A172 (cell line): ENCODE data around the gene DMRT1. TPM values are rescaled to one million over a fixed set of nuclear protein-coding genes. Genes with fewer than 3 reads are reported as not detected.

Experiments
- DNase-seq: peaks from one replicate; pipeline ENCODE4 v3.0.0-alpha.2; 2015; ENCODE audit warnings: low spot score
- total RNA-seq: library from RNA; depleted of rRNA; stranded (reverse); fragments of >200 nt; shearing (Covaris generic); gene quantifications from 2 replicates; pipeline ENCODE4 v1.2.3, GENCODE V29; 2014; rRNA removed

Gene DMRT1
- total RNA-seq = 0.46 and 0.78 TPM in 2 replicates

GRCh38 chr9:841371-842209 lies at the start of gene DMRT1:
Gene DMRT1, plus strand, starts transcription at chr9:841697. Its CDS starts 142 bp downstream, at chr9:841839.
- DNase-seq = no peak

DNA sequence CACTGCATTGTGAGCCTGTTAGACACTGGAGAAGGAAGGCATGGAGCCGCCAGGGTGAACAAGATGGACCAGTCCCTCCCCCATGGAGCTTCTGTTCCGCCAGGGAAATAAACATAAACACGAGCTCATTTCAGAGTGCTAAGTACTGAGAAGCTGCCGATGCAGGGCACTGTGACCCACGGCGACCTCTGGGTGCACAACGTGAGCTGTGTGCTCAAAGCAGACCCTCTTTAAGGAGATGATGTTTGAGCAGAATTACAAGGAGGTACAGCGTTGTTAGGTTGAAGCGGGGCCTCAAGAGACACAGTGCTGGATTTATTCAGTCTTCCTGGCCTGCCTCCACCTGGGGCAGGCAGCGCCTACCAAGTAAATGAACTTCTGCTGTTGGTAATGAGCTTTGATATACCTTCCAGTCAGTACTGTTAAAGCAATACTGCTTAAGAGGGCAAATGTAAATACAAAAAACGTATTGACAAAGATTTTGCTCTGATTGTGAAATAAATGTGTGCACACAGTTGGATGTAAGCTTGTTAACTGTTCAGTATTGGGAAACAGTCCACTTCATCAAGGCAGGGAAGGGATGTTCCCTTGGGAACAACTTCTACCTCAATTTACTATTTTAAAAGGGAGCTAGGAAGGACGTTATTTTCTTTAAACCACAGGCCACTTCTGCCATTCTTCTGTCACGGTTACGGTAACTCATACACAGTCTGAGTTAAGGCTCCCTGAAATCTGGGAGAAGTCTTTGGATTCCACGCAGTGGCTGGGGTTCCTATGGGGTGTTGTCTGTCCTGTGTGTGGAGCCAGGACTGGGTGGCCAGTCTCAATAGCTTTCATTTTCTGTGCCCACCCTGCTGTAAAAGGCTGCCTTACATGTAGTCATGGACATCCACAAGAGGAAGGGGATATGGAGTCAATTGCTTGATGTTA lies 48.9 kb upstream of the DMRT1 start:
- no peak for DNase-seq

DNA sequence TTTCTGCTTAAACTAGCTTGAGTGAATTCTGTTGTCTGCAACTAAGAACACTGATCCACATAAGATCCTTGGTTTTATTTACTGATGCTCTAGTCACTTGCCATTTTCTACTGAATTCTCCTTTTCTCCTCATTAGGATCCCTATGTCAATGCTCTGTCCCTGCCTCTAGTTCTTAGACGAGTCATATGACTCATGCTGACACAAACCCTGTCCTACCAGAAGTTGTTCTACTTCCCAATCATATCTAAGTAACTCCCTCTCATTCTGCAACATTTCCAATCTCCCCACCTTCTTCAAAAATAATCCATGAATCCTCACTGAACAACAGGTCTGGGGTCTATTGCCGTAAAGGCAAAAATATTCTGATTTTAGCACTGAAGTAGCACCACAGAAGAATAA lies 47.1 kb upstream of the DMRT1 start:
- DNase-seq = no peak

GRCh38 chr9:795869-796268 lies 45.6 kb upstream of the DMRT1 start:
- DNase-seq = no peak

DNA sequence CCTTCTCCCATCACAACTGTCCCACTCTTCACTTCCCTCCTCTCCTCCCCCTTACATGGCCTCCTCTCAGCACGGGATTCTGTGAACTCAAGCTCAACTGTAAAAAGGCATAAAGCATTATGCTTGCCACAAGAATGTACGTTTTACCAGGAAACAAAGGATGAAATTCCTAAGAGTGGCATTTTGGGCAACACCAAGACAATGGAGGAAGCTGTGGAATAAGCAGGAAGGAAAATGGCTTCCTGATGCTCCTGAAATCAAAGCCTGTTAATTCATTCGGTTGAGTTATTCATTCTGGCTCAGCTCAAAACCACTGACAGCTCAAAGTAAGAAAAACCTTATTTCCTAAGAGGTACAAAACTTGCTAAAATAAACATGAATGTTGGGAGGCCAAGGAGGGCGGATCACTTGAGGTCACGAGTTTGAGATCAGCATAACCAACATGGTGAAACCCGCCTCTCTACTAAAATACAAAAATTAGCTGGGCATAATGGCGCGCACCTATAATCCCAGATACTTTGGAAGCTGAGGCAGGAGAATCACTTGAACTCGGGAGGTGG lies 40.8 kb upstream of the DMRT1 start:
- peak; percentile 35 for DNase-seq

DNA sequence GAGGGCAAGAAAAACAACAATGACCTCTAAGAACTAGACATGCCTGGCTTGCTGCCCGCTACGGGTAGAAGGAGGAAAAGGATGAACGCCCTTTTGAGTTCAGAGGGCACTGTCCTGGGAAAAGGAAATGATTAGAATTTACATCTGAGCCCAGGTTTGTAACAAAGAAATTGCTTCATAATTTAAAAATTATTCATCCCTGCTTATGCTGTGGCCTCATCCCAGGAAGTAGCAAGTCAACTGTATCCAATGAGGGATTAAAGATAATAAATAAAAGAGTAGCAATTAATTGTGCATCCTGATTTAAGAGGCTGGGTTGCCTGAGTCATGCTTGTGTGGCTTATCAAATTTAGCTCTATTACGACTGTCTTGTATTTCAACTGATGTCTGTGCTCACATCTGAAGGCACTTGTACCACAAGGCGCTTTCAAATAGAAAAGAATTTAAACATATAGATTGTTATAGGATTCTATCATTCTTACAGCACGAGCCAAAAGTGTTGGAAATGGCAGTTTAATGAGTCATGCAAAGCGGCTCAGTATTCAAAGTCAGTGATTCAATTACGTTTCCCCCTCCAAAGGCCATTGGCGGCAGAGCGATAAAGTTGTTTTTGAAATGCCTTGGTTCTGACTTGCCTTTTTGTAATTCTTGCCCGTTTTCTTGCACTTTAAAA lies 40.0 kb upstream of the DMRT1 start:
- peak; percentile 77 for DNase-seq

- DNase-seq = peak; percentile 35
Observed at GRCh38 chr9:804026-804425, 37.5 kb upstream of the DMRT1 start.

- DNase-seq = peak; percentile 27
Observed at GRCh38 chr9:805151-805550, 36.3 kb upstream of the DMRT1 start.

DNA sequence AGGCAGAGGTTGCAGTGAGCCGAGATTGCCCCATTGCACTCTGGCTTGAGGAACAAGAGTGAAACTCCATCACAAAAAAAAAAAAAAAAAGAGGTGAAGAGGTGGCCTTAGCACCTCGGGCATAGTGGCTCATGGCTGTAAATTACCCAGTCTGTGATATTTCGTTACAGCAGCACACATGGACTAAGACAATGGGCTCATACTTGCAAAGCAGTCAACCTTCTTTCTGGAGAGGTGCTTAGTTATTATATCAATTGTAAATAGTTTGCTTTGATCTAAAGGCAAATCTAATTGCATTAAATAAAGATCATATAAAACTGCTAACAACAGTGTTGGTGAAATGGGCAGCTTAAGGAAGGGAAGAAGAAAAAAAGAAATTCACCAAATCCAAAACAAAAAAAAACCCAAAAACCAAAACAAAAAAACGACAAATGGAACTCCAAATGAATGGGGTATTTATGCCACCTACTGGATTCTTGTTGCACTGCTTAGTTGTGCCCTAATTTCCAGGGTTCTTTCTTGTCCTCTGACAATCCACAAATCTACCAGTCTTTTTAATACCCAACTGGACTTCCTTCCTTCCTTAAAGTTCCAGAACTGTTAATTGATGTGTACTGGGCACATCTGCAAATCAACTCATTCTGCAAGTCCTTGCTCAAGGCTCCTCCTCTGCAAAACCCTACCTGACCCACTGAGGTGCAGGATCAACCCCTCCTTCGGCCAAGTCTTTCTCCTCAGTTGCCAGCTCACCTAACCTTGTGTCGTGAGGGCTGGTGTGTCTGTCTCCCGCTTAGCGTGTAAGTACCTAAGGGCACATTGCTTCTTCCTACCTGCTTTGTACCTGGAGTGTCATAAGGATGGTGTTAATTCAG lies 35.0 kb upstream of the DMRT1 start:
- peak; percentile 49 for DNase-seq

GRCh38 chr9:811106-811531 lies 30.4 kb upstream of the DMRT1 start:
- DNase-seq = peak; percentile 69

- no peak for DNase-seq
Observed at GRCh38 chr9:818958-819357, 22.5 kb upstream of the DMRT1 start.

GRCh38 chr9:826500-827280 lies 14.8 kb upstream of the DMRT1 start:
- DNase-seq = no peak

GRCh38 chr9:840343-840742 lies 1.2 kb upstream of the DMRT1 start:
- DNase-seq = no peak

DNA sequence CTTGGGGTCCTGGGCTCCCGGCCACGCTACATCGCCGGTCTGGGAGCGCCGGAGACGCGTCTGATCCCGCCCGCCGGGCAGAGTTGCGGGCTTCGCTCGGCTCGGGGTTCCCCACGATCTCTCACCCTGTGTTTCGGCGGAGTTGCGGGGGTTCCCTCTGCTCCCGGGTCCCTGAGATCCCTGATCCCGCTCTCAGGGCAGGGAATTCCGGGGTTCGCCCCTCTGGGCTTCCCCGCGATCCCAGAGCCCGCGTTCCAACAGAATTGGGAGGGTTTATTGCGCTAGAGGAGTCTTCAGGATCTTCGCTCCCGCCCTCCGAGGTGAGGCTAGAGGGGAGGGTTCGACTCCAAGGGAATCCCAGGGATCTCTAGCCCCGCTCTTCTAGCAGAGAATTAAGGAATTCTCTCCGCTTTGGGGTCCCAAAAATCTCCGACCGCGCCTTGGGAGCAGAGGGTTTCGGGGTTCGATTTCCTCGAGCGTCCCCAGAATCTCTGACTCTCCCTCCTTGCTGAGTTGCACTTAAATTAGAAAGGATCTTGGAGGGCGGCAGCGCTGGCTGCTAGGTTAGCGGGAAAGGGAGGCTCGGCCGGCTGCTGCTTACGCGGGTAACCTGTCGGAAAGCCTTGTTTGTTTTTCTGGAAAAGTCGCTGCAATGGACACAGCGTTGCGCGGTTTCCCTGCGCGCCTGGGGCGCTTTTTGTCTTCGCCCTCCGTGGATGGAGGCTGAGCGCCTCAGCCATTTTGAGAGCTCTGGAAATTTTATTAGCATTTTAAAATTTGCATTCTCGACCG lies 1.3 kb downstream of the DMRT1 start:
- DNase-seq = no peak

GRCh38 chr9:843427-843785 lies 1.9 kb downstream of the DMRT1 start:
- no peak for DNase-seq

DNA sequence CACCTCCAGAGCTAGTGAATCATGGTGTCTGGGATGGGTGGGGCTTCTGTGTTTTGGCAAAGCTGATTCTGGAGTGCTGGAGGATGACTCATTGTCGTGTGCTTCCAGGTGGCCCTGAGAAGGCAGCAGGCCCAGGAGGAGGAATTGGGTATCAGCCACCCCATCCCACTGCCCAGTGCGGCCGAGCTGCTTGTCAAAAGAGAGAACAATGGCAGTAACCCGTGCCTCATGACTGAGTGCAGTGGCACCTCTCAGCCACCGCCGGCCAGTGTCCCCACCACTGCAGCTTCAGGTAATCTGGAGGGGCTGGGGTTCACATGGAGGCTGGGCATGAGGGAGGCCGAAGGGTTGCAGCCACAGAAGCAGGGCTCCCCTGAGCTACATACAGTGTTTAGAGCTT lies 5.4 kb downstream of the DMRT1 start:
- peak; percentile 67 for DNase-seq

- DNase-seq = no peak
Observed at GRCh38 chr9:847505-847904, 6.0 kb downstream of the DMRT1 start.

DNA sequence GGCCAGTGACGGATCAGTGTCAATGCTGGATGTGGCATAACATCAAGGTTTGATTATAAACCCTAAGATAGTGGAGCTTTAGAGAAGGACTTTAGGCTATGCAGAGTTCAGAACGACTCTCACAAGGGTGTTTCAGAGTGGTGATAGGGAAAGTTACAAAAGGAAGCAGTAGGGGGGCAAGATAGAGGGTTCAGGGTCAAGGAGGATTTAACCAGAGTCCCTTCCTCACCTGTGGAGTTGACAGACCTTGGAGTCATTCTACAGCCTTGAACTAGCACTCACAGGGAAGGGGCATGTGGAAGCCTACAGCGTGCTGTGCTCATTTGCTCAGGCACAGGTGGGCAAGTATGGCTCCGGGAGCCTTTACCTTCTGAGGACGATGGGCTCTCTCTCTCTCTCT lies 7.9 kb downstream of the DMRT1 start:
- DNase-seq = no peak

- no peak for DNase-seq
Observed at GRCh38 chr9:852539-852938, 11.0 kb downstream of the DMRT1 start.
